Astrocyte (in vitro differentiated cells and primary cell): Measurements from ENCODE around the gene FBXW8. TPM values are rescaled to one million over a fixed set of nuclear protein-coding genes. Genes with fewer than 3 reads are reported as not detected.

Experiments
- DNase-seq: peaks from one replicate; pipeline ENCODE4 v3.0.0-alpha.2; 2010; ENCODE audit warnings: low read depth
- FAIRE-seq: peaks from 2 replicates; lab custom pipeline; 2011; peaks lifted over from hg19 to GRCh38; lab: Jason Lieb, UNC
- H2AFZ ChIP-seq: 2 replicates; pipeline ENCODE4 v1.6.0; 2012; ENCODE audit warnings: low read depth, low read length, inconsistent platforms
- H3K27ac ChIP-seq: 2 replicates; pipeline ENCODE4 v1.5.1; 2011; ENCODE audit warnings: low read depth, low read length, inconsistent platforms
- H3K27me3 ChIP-seq: 2 replicates; pipeline ENCODE4 v1.6.0; 2011; ENCODE audit warnings: low read length, inconsistent platforms; ENCODE audit not compliant: insufficient read depth
- H3K36me3 ChIP-seq: 2 replicates; pipeline ENCODE4 v1.5.1; 2011; ENCODE audit warnings: low read length, inconsistent platforms; ENCODE audit not compliant: insufficient read depth
- H3K4me1 ChIP-seq: 2 replicates; pipeline ENCODE4 v1.5.1; 2011; ENCODE audit warnings: low read length, inconsistent platforms; ENCODE audit not compliant: insufficient read depth
- H3K4me2 ChIP-seq: 2 replicates; pipeline ENCODE4 v1.6.0; 2012; ENCODE audit warnings: low read length, inconsistent platforms
- H3K4me3 ChIP-seq: 2 replicates; pipeline ENCODE4 v1.5.1; 2011; ENCODE audit warnings: low read depth, mild to moderate bottlenecking, low read length, inconsistent platforms; ENCODE audit not compliant: insufficient read depth
- H3K79me2 ChIP-seq: 2 replicates; pipeline ENCODE4 v1.6.0; 2012; ENCODE audit warnings: mild to moderate bottlenecking, low read length, inconsistent platforms; ENCODE audit not compliant: insufficient read depth
- H3K9ac ChIP-seq: 2 replicates; pipeline ENCODE4 v1.6.0; 2012; ENCODE audit warnings: mild to moderate bottlenecking, low read length, inconsistent platforms
- H3K9me3 ChIP-seq: 2 replicates; pipeline ENCODE4 v1.5.1; 2012; ENCODE audit warnings: low read depth, mild to moderate bottlenecking, low read length, inconsistent platforms; ENCODE audit not compliant: insufficient read depth
- H4K20me1 ChIP-seq: 2 replicates; pipeline ENCODE4 v1.6.0; 2012; ENCODE audit warnings: low read length, inconsistent platforms; ENCODE audit not compliant: insufficient read depth
- H3K27ac Mint-ChIP-seq: one replicate; pipeline ENCODE4 v1.8.0; 2021; ENCODE audit warnings: mild to moderate bottlenecking, mixed read lengths; ENCODE audit not compliant: unreplicated experiment
- H3K27me3 Mint-ChIP-seq: one replicate; pipeline ENCODE4 v1.8.0; 2021; ENCODE audit warnings: low read depth, mixed read lengths; ENCODE audit not compliant: unreplicated experiment
- H3K36me3 Mint-ChIP-seq: one replicate; pipeline ENCODE4 v1.8.0; 2021; ENCODE audit warnings: low read depth, mixed read lengths; ENCODE audit not compliant: unreplicated experiment
- H3K4me1 Mint-ChIP-seq: one replicate; pipeline ENCODE4 v1.8.0; 2021; ENCODE audit warnings: low read depth, mixed read lengths; ENCODE audit not compliant: unreplicated experiment
- H3K4me3 Mint-ChIP-seq: one replicate; pipeline ENCODE4 v1.8.0; 2021; ENCODE audit warnings: mild to moderate bottlenecking, moderate library complexity, mixed read lengths; ENCODE audit not compliant: unreplicated experiment
- H3K9me3 Mint-ChIP-seq: one replicate; pipeline ENCODE4 v1.8.0; 2021; ENCODE audit warnings: mild to moderate bottlenecking, mixed read lengths; ENCODE audit not compliant: unreplicated experiment
- EZH2 ChIP-seq: IDR thresholded peaks from 2 replicates; pipeline ENCODE4 v1.6.1; 2012; ENCODE audit warnings: mild to moderate bottlenecking, low read length, inconsistent platforms; ENCODE audit not compliant: insufficient read depth
- total RNA-seq: library from RNA; stranded (reverse); gene quantifications from 2 replicates; pipeline ENCODE4 v1.2.1, GENCODE V29; 2021
- TF ChIP-seq, protein P1 (sequence below): IDR thresholded peaks from 2 replicates; pipeline ENCODE4 v1.5.1; 2011; ENCODE audit warnings: low read depth, mild to moderate bottlenecking, inconsistent platforms, low read length, moderate library complexity; ENCODE audit not compliant: insufficient read depth

FBXW8 gene
- total RNA-seq, 1 donor from 2014 or later: 26.4 TPM

DNA sequence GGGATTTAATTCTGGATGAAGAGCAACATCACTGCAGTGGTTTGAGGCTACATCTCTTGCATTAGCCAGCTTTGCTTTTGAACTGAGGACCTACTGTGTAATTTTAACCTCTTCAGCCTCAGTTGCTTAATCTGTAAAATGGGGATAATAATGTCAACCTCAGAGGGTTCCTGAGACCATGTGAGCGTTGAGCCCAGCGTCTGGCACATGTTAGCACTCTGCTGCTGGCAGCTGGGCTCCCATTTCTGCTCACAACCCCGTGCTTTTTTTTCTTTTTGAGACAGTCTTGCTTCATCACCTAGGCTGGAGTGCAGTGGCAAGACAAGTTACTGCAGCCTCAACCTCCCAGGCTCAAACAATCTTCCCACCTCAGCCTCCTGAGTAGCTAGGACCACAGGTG, 156.9 kb downstream of the FBXW8 start:
- H3K4me3 Mint-ChIP-seq: no peak overlapping the region
- H3K4me1 Mint-ChIP-seq: no peaks in the 10 kb centered on the region
- Histone ChIP-seq H3K27me3 (peaks cover 2% of the 10 kb centered on the region), H3K9me3 (no peaks in the 10 kb centered on the region), H3K4me1 (no peaks in the 10 kb centered on the region), H3K79me2 (no peaks in the 10 kb centered on the region), H4K20me1 (no peaks in the 10 kb centered on the region), H2AFZ (no peak overlapping the region), H3K27ac (no peak overlapping the region), H3K36me3 (no peaks in the 10 kb centered on the region), H3K4me2 (no peak overlapping the region), H3K4me3 (no peak overlapping the region), H3K9ac (no peak overlapping the region)
- DNase-seq (no peak), FAIRE-seq (no peak)
- TF ChIP-seq, protein P1, sequence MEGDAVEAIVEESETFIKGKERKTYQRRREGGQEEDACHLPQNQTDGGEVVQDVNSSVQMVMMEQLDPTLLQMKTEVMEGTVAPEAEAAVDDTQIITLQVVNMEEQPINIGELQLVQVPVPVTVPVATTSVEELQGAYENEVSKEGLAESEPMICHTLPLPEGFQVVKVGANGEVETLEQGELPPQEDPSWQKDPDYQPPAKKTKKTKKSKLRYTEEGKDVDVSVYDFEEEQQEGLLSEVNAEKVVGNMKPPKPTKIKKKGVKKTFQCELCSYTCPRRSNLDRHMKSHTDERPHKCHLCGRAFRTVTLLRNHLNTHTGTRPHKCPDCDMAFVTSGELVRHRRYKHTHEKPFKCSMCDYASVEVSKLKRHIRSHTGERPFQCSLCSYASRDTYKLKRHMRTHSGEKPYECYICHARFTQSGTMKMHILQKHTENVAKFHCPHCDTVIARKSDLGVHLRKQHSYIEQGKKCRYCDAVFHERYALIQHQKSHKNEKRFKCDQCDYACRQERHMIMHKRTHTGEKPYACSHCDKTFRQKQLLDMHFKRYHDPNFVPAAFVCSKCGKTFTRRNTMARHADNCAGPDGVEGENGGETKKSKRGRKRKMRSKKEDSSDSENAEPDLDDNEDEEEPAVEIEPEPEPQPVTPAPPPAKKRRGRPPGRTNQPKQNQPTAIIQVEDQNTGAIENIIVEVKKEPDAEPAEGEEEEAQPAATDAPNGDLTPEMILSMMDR: no peak
- peaks cover 35% of the 10 kb centered on the region for H3K27me3 Mint-ChIP-seq
- H3K9me3 Mint-ChIP-seq: no peaks in the 10 kb centered on the region
- H3K36me3 Mint-ChIP-seq: no peaks in the 10 kb centered on the region
- no peak overlapping the region for H3K27ac Mint-ChIP-seq

DNA sequence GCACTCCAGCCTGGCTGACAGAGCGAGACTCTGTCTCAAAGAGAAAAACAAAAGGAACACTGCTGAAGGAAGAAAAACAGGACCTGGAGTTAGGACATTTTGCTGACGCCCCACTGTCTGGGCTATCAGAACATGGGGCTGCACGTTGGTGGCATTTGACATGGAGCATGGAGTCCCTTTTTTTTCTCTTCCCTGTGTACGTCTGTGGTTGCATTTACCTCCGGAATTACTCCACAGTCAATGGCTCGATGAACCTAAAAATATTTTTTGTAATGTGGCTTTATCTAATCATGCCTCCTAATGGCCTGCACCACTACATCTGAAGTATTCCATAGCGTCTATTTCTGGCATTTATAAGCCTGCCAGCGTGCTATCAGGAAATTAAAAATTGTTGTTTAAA, 157.7 kb downstream of the FBXW8 start:
- Mint-ChIP-seq H3K36me3 (no peaks in the 10 kb centered on the region), H3K9me3 (no peaks in the 10 kb centered on the region), H3K4me3 (no peak overlapping the region), H3K27me3 (peaks cover 28% of the 10 kb centered on the region), H3K4me1 (no peaks in the 10 kb centered on the region), H3K27ac (no peak overlapping the region)
- TF ChIP-seq, protein P1: no peak
- H3K9me3 ChIP-seq: no peaks in the 10 kb centered on the region
- DNase-seq (no peak), FAIRE-seq (no peak)
- peaks cover 2% of the 10 kb centered on the region for H3K27me3 ChIP-seq
- H2AFZ ChIP-seq: no peak overlapping the region
- H3K4me3 ChIP-seq: no peak overlapping the region
- no peak overlapping the region for H3K4me2 ChIP-seq
- H3K79me2 ChIP-seq: no peaks in the 10 kb centered on the region
- H3K4me1 ChIP-seq: no peaks in the 10 kb centered on the region
- no peaks in the 10 kb centered on the region for H3K36me3 ChIP-seq
- no peaks in the 10 kb centered on the region for H4K20me1 ChIP-seq
- H3K9ac ChIP-seq: no peak overlapping the region
- no peak overlapping the region for H3K27ac ChIP-seq

DNA sequence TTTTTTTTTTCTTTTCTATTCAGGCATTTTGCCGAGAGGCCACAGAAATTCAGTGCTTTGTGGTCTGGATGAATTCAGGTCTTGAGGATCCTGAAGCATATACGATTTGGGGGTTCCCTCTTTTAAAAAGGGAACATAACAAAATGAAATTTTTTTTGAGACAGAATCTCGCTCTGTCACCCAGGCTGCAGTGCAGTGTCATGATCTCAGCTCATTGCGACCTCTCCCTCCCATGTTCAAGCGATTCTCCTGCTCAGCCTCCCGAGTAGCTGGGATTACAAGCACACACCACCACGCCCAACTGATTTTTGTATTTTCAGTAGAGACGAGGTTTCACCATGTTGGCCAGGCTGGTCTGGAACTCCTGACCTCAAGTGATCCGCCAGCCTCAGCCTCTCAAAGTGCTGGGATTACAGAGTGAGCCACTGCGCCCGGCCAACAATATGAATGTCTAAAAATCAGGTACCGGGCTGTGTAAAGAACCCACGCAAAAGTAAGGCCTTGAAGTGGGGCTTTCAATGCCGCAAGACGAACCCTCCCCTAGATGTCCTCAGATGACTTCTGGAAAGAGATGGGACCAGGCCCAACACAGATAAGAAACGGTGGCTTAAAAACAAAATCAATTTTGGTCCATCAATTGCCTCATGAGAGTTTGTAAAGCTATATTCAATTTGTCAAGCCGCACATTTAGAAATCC, 158.5 kb downstream of the FBXW8 start:
- Histone ChIP-seq H3K9me3 (no peaks in the 10 kb centered on the region), H3K9ac (no peak overlapping the region), H3K4me3 (no peak overlapping the region), H3K4me2 (no peak overlapping the region), H3K79me2 (no peaks in the 10 kb centered on the region), H3K27ac (no peak overlapping the region), H3K4me1 (no peaks in the 10 kb centered on the region), H2AFZ (no peak overlapping the region), H3K27me3 (peaks cover 2% of the 10 kb centered on the region), H4K20me1 (no peaks in the 10 kb centered on the region), H3K36me3 (no peaks in the 10 kb centered on the region)
- DNase-seq (no peak), FAIRE-seq (no peak)
- peaks cover 21% of the 10 kb centered on the region for H3K27me3 Mint-ChIP-seq
- no peaks in the 10 kb centered on the region for H3K4me1 Mint-ChIP-seq
- TF ChIP-seq EZH2: no peak
- TF ChIP-seq, protein P1: no peak
- H3K9me3 Mint-ChIP-seq: no peaks in the 10 kb centered on the region
- H3K4me3 Mint-ChIP-seq: no peak overlapping the region
- H3K27ac Mint-ChIP-seq: no peak overlapping the region
- no peaks in the 10 kb centered on the region for H3K36me3 Mint-ChIP-seq
